Nephron progenitor cell (in vitro differentiated cells): ENCODE results near the gene HADHA.
A peak's percentile ranks its signal among the peaks of the same experiment; 100 is the strongest.

ENCODE experiments used
- DNase-seq: peaks from one replicate; pipeline ENCODE4 v3.0.0; 2021
- H3K27ac Mint-ChIP-seq: 2 replicates; pipeline ENCODE4 v1.8.0; 2021; ENCODE audit warnings: mild to moderate bottlenecking, moderate library complexity, mixed read lengths
- H3K27me3 Mint-ChIP-seq: 2 replicates; pipeline ENCODE4 v1.8.0; 2021; ENCODE audit warnings: mild to moderate bottlenecking, low read depth, mixed read lengths; ENCODE audit not compliant: poor library complexity
- H3K36me3 Mint-ChIP-seq: 2 replicates; pipeline ENCODE4 v1.8.0; 2021; ENCODE audit warnings: low read depth, mixed read lengths
- H3K4me1 Mint-ChIP-seq: 2 replicates; pipeline ENCODE4 v1.8.0; 2021; ENCODE audit warnings: mixed read lengths
- H3K4me3 Mint-ChIP-seq: 2 replicates; pipeline ENCODE4 v1.8.0; 2021; ENCODE audit warnings: mild to moderate bottlenecking, moderate library complexity, mixed read lengths
- H3K9me3 Mint-ChIP-seq: 2 replicates; pipeline ENCODE4 v1.8.0; 2021; ENCODE audit warnings: mild to moderate bottlenecking, moderate library complexity, mixed read lengths
- TF ChIP-seq, protein P1 (sequence below): fragments of 200-600 bp; sonication (generic); IDR thresholded peaks from 2 replicates; pipeline ENCODE4 v1.5.0; 2021; ENCODE audit warnings: antibody characterized with exemption

HADHA gene

DNA sequence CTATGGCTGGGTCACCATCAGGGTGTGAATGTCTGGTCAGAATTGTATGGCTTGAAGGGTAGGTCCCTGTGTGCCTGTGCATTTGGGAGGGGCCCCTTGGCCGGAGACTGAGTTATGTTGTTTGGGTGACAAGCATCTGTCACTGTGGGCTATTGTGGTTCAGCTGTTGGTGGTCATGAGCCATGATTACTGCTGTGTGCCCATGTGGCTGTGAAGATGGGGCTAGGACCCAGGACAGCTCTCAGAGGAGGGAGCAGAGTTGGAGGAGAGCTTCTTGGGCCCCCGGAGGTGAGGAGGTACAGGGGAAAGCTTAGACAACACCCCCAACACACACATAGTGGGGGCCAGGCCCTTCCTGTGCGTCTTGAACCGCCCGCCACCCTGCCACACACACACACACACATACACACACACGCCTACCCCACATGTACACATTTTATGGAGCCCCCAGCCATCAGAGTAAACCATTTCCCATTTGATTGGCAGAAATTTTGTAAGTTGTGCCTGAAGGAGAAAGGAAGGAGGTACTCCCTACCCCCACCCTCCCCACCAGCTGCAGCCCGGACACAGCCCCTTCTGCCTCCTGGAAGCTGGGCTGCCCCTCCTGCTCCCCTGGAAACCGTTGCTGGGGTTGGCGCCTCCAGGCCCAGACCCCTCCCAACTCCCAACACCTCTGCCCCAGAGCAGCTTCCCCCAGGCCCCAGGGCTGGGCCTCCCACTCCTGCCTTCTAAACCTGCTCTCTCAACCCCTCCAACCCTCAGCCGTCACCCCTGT, 69.6 kb downstream of the HADHA start:
- no peak overlapping the region for H3K27ac Mint-ChIP-seq
- TF ChIP-seq, protein P1, sequence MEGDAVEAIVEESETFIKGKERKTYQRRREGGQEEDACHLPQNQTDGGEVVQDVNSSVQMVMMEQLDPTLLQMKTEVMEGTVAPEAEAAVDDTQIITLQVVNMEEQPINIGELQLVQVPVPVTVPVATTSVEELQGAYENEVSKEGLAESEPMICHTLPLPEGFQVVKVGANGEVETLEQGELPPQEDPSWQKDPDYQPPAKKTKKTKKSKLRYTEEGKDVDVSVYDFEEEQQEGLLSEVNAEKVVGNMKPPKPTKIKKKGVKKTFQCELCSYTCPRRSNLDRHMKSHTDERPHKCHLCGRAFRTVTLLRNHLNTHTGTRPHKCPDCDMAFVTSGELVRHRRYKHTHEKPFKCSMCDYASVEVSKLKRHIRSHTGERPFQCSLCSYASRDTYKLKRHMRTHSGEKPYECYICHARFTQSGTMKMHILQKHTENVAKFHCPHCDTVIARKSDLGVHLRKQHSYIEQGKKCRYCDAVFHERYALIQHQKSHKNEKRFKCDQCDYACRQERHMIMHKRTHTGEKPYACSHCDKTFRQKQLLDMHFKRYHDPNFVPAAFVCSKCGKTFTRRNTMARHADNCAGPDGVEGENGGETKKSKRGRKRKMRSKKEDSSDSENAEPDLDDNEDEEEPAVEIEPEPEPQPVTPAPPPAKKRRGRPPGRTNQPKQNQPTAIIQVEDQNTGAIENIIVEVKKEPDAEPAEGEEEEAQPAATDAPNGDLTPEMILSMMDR: no peak
- no peaks in the 10 kb centered on the region for H3K9me3 Mint-ChIP-seq
- H3K4me1 Mint-ChIP-seq: peaks cover 45% of the 10 kb centered on the region
- peak overlapping the region; percentile 83 for H3K4me3 Mint-ChIP-seq
- H3K36me3 Mint-ChIP-seq: peaks cover 8% of the 10 kb centered on the region
- peaks cover 39% of the 10 kb centered on the region for H3K27me3 Mint-ChIP-seq
- no peak for DNase-seq

- peak overlapping the region; percentile 83 for H3K4me3 Mint-ChIP-seq
- no peaks in the 10 kb centered on the region for H3K9me3 Mint-ChIP-seq
- TF ChIP-seq, protein P1: no peak
- no peak overlapping the region for H3K27ac Mint-ChIP-seq
- peaks cover 48% of the 10 kb centered on the region for H3K4me1 Mint-ChIP-seq
- DNase-seq: peak; percentile 33
- H3K27me3 Mint-ChIP-seq: peaks cover 43% of the 10 kb centered on the region
- H3K36me3 Mint-ChIP-seq: peaks cover 8% of the 10 kb centered on the region
Observed at GRCh38 chr2:26173776-26174482, 70.5 kb downstream of the HADHA start.

- Mint-ChIP-seq H3K36me3 (peaks cover 8% of the 10 kb centered on the region), H3K27ac (no peak within 1 kb of the TSS), H3K4me1 (peaks cover 47% of the 10 kb centered on the region), H3K27me3 (peaks cover 43% of the 10 kb centered on the region), H3K4me3 (peak within 1 kb of the TSS; percentile 86), H3K9me3 (no peaks in the 10 kb centered on the region)
- TF ChIP-seq, protein P1: no peak
- DNase-seq: peak; percentile 70
Observed at GRCh38 chr2:26172871-26173775, 71.3 kb downstream of the HADHA start, which contains the start of gene GAREM2. Gene GAREM2, plus strand, starts transcription at chr2:26173088. Its CDS starts 133 bp downstream, at chr2:26173221.

DNA sequence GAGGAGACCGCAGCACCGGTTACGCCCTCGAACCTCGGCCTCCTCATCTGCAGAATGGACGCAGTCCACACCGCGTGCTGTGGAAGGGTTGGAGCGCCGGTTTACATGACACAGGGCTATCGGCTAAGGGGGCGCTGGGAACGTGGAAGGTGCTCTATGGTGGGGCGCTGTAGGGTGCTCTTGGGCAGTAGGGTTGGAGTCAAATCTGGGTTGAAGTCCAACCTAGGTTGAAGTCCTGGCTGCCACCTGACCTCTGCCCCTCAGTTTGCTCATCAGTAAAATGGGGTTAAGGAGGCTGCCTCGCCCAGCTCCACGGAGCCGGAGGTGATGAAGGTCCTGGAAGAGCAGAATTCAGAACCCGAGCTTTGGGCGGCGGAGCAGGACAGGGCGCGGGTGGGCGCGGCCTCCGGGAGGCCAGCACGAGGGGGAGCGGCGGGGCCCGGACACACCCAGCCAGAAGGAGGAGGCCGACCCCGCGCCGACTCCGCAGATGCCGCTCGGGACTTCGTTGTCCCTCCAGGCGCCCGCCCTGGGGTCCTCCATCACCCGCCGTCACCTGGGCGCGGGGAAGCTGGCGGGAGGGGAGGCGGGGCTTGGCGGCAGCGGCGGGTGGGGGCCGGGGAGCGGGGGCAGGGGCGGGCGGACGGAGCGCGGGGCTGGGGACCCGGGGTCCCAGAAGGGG, 72.1 kb downstream of the HADHA start:
- Mint-ChIP-seq H3K27ac (no peak overlapping the region), H3K4me3 (peak overlapping the region; percentile 86), H3K4me1 (peaks cover 47% of the 10 kb centered on the region), H3K9me3 (no peaks in the 10 kb centered on the region), H3K36me3 (peaks cover 7% of the 10 kb centered on the region), H3K27me3 (peaks cover 43% of the 10 kb centered on the region)
- TF ChIP-seq, protein P1: no peak
- DNase-seq: peak; percentile 76

GRCh38 chr2:26170795-26171194, 73.6 kb downstream of the HADHA start:
- TF ChIP-seq, protein P1: no peak
- no peaks in the 10 kb centered on the region for H3K36me3 Mint-ChIP-seq
- peaks cover 35% of the 10 kb centered on the region for H3K27me3 Mint-ChIP-seq
- H3K4me3 Mint-ChIP-seq: peak overlapping the region; percentile 15
- peaks cover 34% of the 10 kb centered on the region for H3K4me1 Mint-ChIP-seq
- H3K9me3 Mint-ChIP-seq: no peaks in the 10 kb centered on the region
- H3K27ac Mint-ChIP-seq: no peak overlapping the region
- DNase-seq: no peak
